Upper lobe of right lung (tissue), 1 donor: ENCODE results near the gene ANO2. TPM values are rescaled to one million over a fixed set of nuclear protein-coding genes. Genes with fewer than 3 reads are reported as not detected.

Source experiments
- ATAC-seq: fragments of 200-7000 bp; cut with Tn5 transposase; one replicate; pipeline ENCODE4 v1.9.1; 2020; ENCODE audit warnings: mild to moderate bottlenecking, moderate library complexity
- DNase-seq: peaks from one replicate; pipeline ENCODE4 v3.0.0-alpha.2; 2020
- H3K27ac ChIP-seq: fragments of 200-600 bp; one replicate; pipeline ENCODE4 v1.8.0; 2022
- H3K27me3 ChIP-seq: fragments of 200-600 bp; one replicate; pipeline ENCODE4 v1.8.0; 2022; ENCODE audit warnings: mild to moderate bottlenecking
- H3K36me3 ChIP-seq: fragments of 200-600 bp; one replicate; pipeline ENCODE4 v1.8.0; 2022
- H3K4me1 ChIP-seq: fragments of 200-600 bp; one replicate; pipeline ENCODE4 v1.8.0; 2022
- H3K4me3 ChIP-seq: fragments of 200-600 bp; one replicate; pipeline ENCODE4 v1.8.0; 2022; ENCODE audit warnings: mild to moderate bottlenecking
- H3K9me3 ChIP-seq: fragments of 200-600 bp; one replicate; pipeline ENCODE4 v1.8.0; 2022
- intact Hi-C: fragments of 100-400 bp; cut with DNase I; formaldehyde crosslinking; loops from one replicate; pipeline ENCODE4 v1.11.0; 2022
- total RNA-seq: library from RNA; stranded (reverse); fragmentation: NEBNext Ultra II Directional; extraction: Animal tissue kit (Norgen Biotek cat#: 25700); gene quantifications from one replicate; pipeline ENCODE4 v1.2.1, GENCODE V29; 2021
- TF ChIP-seq, protein P1 (sequence below): fragments of 200-600 bp; IDR thresholded peaks from one replicate; pipeline ENCODE4 v1.8.0; 2022; ENCODE audit warnings: antibody characterized with exemption
- donor health status: DM: no; HTN: yes; CAD: no; lungs with severe emphysema.

ANO2 gene
- total RNA-seq, 1 donor from 2014 or later, result 36.8 TPM

DNA sequence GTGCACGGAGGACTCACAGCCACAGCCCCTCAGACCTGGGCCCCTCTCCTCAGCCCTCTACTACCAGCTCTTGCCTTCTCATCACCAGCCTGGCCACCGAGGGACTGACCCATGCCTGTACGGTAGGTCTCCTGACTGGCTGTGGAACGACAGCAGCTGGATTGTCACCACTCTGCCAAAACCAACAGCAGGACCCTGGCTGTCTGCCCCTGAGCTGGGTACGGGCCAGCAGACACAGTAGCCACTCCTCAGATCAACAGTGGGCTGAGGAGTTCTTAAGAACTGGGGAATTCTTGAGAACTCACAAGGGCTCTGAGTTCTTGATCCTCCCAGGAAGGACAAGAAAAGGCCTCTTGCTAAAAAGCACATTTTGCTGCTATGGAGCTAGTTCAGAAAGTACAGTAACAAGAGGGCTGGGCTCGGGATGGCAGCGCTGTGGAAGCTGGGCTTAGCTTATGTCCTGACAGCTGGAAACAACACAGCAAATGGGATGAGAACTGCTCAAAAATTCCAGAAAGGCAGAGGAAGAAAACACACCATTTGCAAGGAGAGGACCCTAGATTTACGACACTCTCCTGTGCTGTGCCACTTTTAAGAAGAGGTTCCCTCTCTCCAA lies 176.4 kb downstream of the ANO2 start:
- TF ChIP-seq, protein P1, sequence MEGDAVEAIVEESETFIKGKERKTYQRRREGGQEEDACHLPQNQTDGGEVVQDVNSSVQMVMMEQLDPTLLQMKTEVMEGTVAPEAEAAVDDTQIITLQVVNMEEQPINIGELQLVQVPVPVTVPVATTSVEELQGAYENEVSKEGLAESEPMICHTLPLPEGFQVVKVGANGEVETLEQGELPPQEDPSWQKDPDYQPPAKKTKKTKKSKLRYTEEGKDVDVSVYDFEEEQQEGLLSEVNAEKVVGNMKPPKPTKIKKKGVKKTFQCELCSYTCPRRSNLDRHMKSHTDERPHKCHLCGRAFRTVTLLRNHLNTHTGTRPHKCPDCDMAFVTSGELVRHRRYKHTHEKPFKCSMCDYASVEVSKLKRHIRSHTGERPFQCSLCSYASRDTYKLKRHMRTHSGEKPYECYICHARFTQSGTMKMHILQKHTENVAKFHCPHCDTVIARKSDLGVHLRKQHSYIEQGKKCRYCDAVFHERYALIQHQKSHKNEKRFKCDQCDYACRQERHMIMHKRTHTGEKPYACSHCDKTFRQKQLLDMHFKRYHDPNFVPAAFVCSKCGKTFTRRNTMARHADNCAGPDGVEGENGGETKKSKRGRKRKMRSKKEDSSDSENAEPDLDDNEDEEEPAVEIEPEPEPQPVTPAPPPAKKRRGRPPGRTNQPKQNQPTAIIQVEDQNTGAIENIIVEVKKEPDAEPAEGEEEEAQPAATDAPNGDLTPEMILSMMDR, result no peak
- DNase-seq (peak; percentile 76), ATAC-seq (peak; percentile 81)
- Histone ChIP-seq H3K9me3 (no peaks in the 10 kb centered on the region), H3K4me1 (peaks cover 10% of the 10 kb centered on the region), H3K36me3 (no peaks in the 10 kb centered on the region), H3K4me3 (no peak overlapping the region), H3K27me3 (no peaks in the 10 kb centered on the region), H3K27ac (no peak overlapping the region)
- intact Hi-C loops, result no loop called here

DNA sequence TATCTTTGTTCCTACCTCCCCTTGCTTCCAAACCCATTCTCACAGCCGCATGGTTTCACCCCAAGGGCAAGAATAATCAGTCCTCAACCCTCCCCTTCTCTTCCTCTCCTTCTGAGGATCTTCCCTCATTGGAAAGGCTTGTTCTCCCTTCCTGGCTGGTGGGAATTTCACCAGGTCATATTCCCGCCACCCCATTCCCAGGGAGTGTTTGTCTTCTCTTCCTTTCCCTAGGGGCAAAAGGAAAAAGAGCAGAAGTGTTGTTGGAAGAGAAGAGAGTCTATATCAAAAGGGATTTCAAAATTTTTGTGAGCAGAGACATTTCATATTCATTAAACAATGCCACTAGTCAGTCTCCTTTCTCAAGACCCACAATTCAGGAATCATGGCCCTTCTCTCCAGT lies 176.9 kb downstream of the ANO2 start:
- Histone ChIP-seq H3K36me3 (no peaks in the 10 kb centered on the region), H3K4me1 (peaks cover 10% of the 10 kb centered on the region), H3K4me3 (no peak overlapping the region), H3K27ac (no peak overlapping the region), H3K27me3 (no peaks in the 10 kb centered on the region), H3K9me3 (no peaks in the 10 kb centered on the region)
- no peak for DNase-seq
- ATAC-seq, result no peak
- intact Hi-C loops, result no loop called here
- TF ChIP-seq, protein P1, result no peak

GRCh38 chr12:5758347-5758746 lies 186.7 kb downstream of the ANO2 start:
- ATAC-seq (no peak), DNase-seq (no peak)
- H3K4me3 ChIP-seq, result no peak overlapping the region
- H3K36me3 ChIP-seq, result no peaks in the 10 kb centered on the region
- intact Hi-C loops, result no loop called here
- H3K4me1 ChIP-seq, result no peaks in the 10 kb centered on the region
- H3K27ac ChIP-seq, result no peak overlapping the region
- H3K27me3 ChIP-seq, result no peaks in the 10 kb centered on the region
- H3K9me3 ChIP-seq, result no peaks in the 10 kb centered on the region
- TF ChIP-seq, protein P1, result no peak

- ATAC-seq (no peak), DNase-seq (no peak)
- Histone ChIP-seq H3K9me3 (no peaks in the 10 kb centered on the region), H3K4me3 (no peak overlapping the region), H3K4me1 (no peaks in the 10 kb centered on the region), H3K27ac (no peak overlapping the region), H3K36me3 (no peaks in the 10 kb centered on the region), H3K27me3 (no peaks in the 10 kb centered on the region)
- TF ChIP-seq, protein P1, result no peak
- intact Hi-C loops, result no loop called here
These were observed 188.7 kb downstream of the ANO2 start for GRCh38 chr12:5756338-5756842.

GRCh38 chr12:5748027-5748426 lies 197.0 kb downstream of the ANO2 start:
- TF ChIP-seq, protein P1, result no peak
- no peak overlapping the region for H3K4me3 ChIP-seq
- H3K9me3 ChIP-seq, result no peaks in the 10 kb centered on the region
- ATAC-seq (no peak), DNase-seq (no peak)
- H3K27ac ChIP-seq, result no peak overlapping the region
- H3K27me3 ChIP-seq, result no peaks in the 10 kb centered on the region
- no peaks in the 10 kb centered on the region for H3K36me3 ChIP-seq
- intact Hi-C loops, result no loop called here
- H3K4me1 ChIP-seq, result no peaks in the 10 kb centered on the region

GRCh38 chr12:5746917-5747316 lies 198.1 kb downstream of the ANO2 start:
- H3K36me3 ChIP-seq, result no peaks in the 10 kb centered on the region
- TF ChIP-seq, protein P1, result no peak

More at GRCh38 chr12:5746917-5747316, 198.1 kb downstream of the ANO2 start:
- Histone ChIP-seq H3K4me1 (no peaks in the 10 kb centered on the region), H3K4me3 (no peak overlapping the region), H3K27me3 (no peaks in the 10 kb centered on the region), H3K9me3 (no peaks in the 10 kb centered on the region), H3K27ac (no peak overlapping the region)
- DNase-seq (no peak), ATAC-seq (no peak)
- intact Hi-C loops, result no loop called here
